GM12878 (cell line): ENCODE measurements around the gene MYO7A.

Experiments used
- ATF3 ChIP-seq: IDR thresholded peaks from 2 replicates; pipeline ENCODE4 v1.6.1; 2011; ENCODE audit warnings: low read depth, mild to moderate bottlenecking, low read length, moderate library complexity, borderline replicate concordance; ENCODE audit errors: extremely low read depth
- BCL11A ChIP-seq: IDR thresholded peaks from 2 replicates; pipeline ENCODE4 v1.6.1; 2011; ENCODE audit warnings: low read depth, low read length
- BCL3 ChIP-seq: IDR thresholded peaks from 2 replicates; pipeline ENCODE4 v1.6.1; 2011; ENCODE audit warnings: borderline replicate concordance, low read depth, mild to moderate bottlenecking, moderate library complexity, low read length; ENCODE audit not compliant: insufficient read depth, poor library complexity, severe bottlenecking
- CBFB ChIP-seq: IDR thresholded peaks from 2 replicates; pipeline ENCODE4 v1.6.1; 2016; ENCODE audit warnings: antibody characterized with exemption, low read depth
- CTCF ChIP-seq, 3 experiments: IDR thresholded peaks in 2 of 3; conservative IDR thresholded peaks in 1 of 3; 2 replicates each; pipeline ENCODE4 v1.5.1; 2011; ENCODE audit warnings: low read depth in 3 of 3, low read length in 3 of 3, mild to moderate bottlenecking in 3 of 3, control low read depth in 2 of 3, moderate library complexity in 2 of 3, inconsistent platforms in 1 of 3, mixed read lengths in 1 of 3; ENCODE audit not compliant: control insufficient read depth in 2 of 3, insufficient read depth in 1 of 3; ENCODE audit errors: extremely low read depth in 1 of 3
- MLLT1 ChIP-seq: fragments of 450-650 bp; IDR thresholded peaks from 2 replicates; pipeline ENCODE4 v1.6.1; 2016; ENCODE audit warnings: mild to moderate bottlenecking
- MTA3 ChIP-seq: IDR thresholded peaks from 2 replicates; pipeline ENCODE4 v1.6.1; 2012; ENCODE audit warnings: low read length, inconsistent platforms, borderline replicate concordance
- POLR2A ChIP-seq: IDR thresholded peaks from 2 replicates; pipeline ENCODE4 v1.6.1; 2011; ENCODE audit warnings: low read depth, mild to moderate bottlenecking, low read length
- POLR2AphosphoS5 ChIP-seq: IDR thresholded peaks from 2 replicates; pipeline ENCODE4 v1.6.1; 2011; ENCODE audit warnings: mild to moderate bottlenecking, low read length, inconsistent platforms
- POU2F2 ChIP-seq: IDR thresholded peaks from 3 replicates; pipeline ENCODE4 v1.6.1; 2011; ENCODE audit warnings: low read depth, mild to moderate bottlenecking, low read length, borderline replicate concordance
- WRNIP1 ChIP-seq: IDR thresholded peaks from 2 replicates; pipeline ENCODE4 v1.6.1; 2011; ENCODE audit warnings: low read depth, low read length, improper control_type of control experiment, borderline replicate concordance

- TF ChIP-seq WRNIP1 (no peak), POU2F2 (no peak), POLR2AphosphoS5 (no peak), MTA3 (no peak), CBFB (no peak), ATF3 (no peak), CTCF (IDR thresholded peaks at IDR 0.05 in 2 of 3, conservative IDR thresholded peaks at IDR 0.05 in 1 of 3; ENCODE audit: control insufficient read depth in 2 of 3, extremely low read depth in 1 of 3, insufficient read depth in 1 of 3, low read depth in 3 of 3, low read length in 3 of 3) (no peak), BCL3 (no peak), BCL11A (no peak), MLLT1 (no peak), POLR2A (no peak)
These were observed 69.7 kb downstream of the MYO7A start for GRCh38 chr11:77197626-77198320.
